ENCODE measurements around the gene SIM2.

SIM2 gene

GRCh38 chr21:36700971-36701755, 2.2 kb downstream of the SIM2 start:
- no peak for DNase-seq

- DNase-seq: no peak
Measured at GRCh38 chr21:36701756-36702621, 3.1 kb downstream of the SIM2 start.

- no peak for DNase-seq
Measured at GRCh38 chr21:36702622-36702968, 3.7 kb downstream of the SIM2 start.

- no peak for DNase-seq
Measured at GRCh38 chr21:36703123-36703522, 4.2 kb downstream of the SIM2 start.

GRCh38 chr21:36703626-36704280, 4.8 kb downstream of the SIM2 start:
- DNase-seq: no peak

GRCh38 chr21:36704281-36704957, 5.5 kb downstream of the SIM2 start:
- DNase-seq: no peak

- DNase-seq: no peak
Measured at GRCh38 chr21:36704958-36705678, 6.2 kb downstream of the SIM2 start.

GRCh38 chr21:36705679-36706481, 7.0 kb downstream of the SIM2 start:
- DNase-seq: no peak

- no peak for DNase-seq
Measured at GRCh38 chr21:36706482-36706852, 7.6 kb downstream of the SIM2 start.

- DNase-seq: no peak
Measured at GRCh38 chr21:36706951-36707762, 8.2 kb downstream of the SIM2 start.

- DNase-seq: no peak
Measured at GRCh38 chr21:36707763-36708285, 8.9 kb downstream of the SIM2 start.

- no peak for DNase-seq
Measured at GRCh38 chr21:36708286-36709029, 9.5 kb downstream of the SIM2 start.

- DNase-seq: no peak
Measured at GRCh38 chr21:36709030-36709867, 10.3 kb downstream of the SIM2 start.

GRCh38 chr21:36709868-36710728, 11.2 kb downstream of the SIM2 start:
- DNase-seq: no peak

- DNase-seq: no peak
Measured at GRCh38 chr21:36710729-36711048, 11.8 kb downstream of the SIM2 start.

GRCh38 chr21:36713746-36714145, 14.8 kb downstream of the SIM2 start:
- no peak for DNase-seq

GRCh38 chr21:36716387-36716786, 17.5 kb downstream of the SIM2 start:
- DNase-seq: no peak

- DNase-seq: no peak
Measured at GRCh38 chr21:36716836-36717235, 17.9 kb downstream of the SIM2 start.

Data from GDM1 (cell line).